Fibroblast of lung (primary cell): ENCODE measurements around the gene RAD23B. TPM values are rescaled to one million over a fixed set of nuclear protein-coding genes. Genes with fewer than 3 reads are reported as not detected.

Source experiments
- DNase-seq, 2 donors: peaks; one replicate each; pipeline versions ENCODE4 v3.0.0 to v3.0.0-alpha.2; 2010; ENCODE audit warnings: low read depth in 2 of 2
- H2AFZ ChIP-seq: 2 replicates; pipeline ENCODE4 v1.5.1; 2012; ENCODE audit warnings: low read length, control low read depth, inconsistent platforms
- H3K27ac ChIP-seq: 2 replicates; pipeline ENCODE4 v1.5.1; 2011; ENCODE audit warnings: low read length, control low read depth; ENCODE audit not compliant: insufficient read depth
- H3K27me3 ChIP-seq: 2 replicates; pipeline ENCODE4 v1.5.1; 2011; ENCODE audit warnings: mild to moderate bottlenecking, low read length; ENCODE audit not compliant: control insufficient read depth, insufficient read depth
- H3K36me3 ChIP-seq: 2 replicates; pipeline ENCODE4 v1.5.1; 2011; ENCODE audit warnings: low read length; ENCODE audit not compliant: control insufficient read depth, insufficient read depth
- H3K4me1 ChIP-seq: 2 replicates; pipeline ENCODE4 v1.5.1; 2011; ENCODE audit warnings: low read length; ENCODE audit not compliant: control insufficient read depth, insufficient read depth; ENCODE audit errors: extremely low read depth
- H3K4me2 ChIP-seq: 2 replicates; pipeline ENCODE4 v1.5.1; 2011; ENCODE audit warnings: low read length, control low read depth; ENCODE audit not compliant: insufficient read depth; ENCODE audit errors: extremely low read depth
- H3K4me3 ChIP-seq, 4 experiments: fragments of 200-600 bp in 1 of 4; sonication (generic) in 1 of 4; replicated peaks in 1 of 4; 2 replicates each; pipeline ENCODE4 v1.5.1; 2011 to 2016; ENCODE audit warnings: low read length in 4 of 4, low read depth in 3 of 4, mild to moderate bottlenecking in 3 of 4, control low read depth in 2 of 4, inconsistent platforms in 1 of 4, mixed read lengths in 1 of 4; ENCODE audit not compliant: insufficient read depth in 1 of 4; ENCODE audit errors: control extremely low read depth in 1 of 4
- H3K79me2 ChIP-seq: 2 replicates; pipeline ENCODE4 v1.5.1; 2012; ENCODE audit warnings: mild to moderate bottlenecking, low read length, inconsistent platforms; ENCODE audit not compliant: control insufficient read depth, insufficient read depth
- H3K9ac ChIP-seq: 2 replicates; pipeline ENCODE4 v1.5.1; 2011; ENCODE audit warnings: mild to moderate bottlenecking, low read length, control low read depth; ENCODE audit not compliant: insufficient read depth
- H3K9me3 ChIP-seq: 2 replicates; pipeline ENCODE4 v1.5.1; 2012; ENCODE audit warnings: low read depth, low read length; ENCODE audit not compliant: control insufficient read depth, insufficient read depth
- H4K20me1 ChIP-seq: 2 replicates; pipeline ENCODE4 v1.5.1; 2011; ENCODE audit warnings: low read length; ENCODE audit not compliant: control insufficient read depth, insufficient read depth; ENCODE audit errors: extremely low read depth
- CTCF ChIP-seq, 2 donors: IDR thresholded peaks in 1 of 2; conservative IDR thresholded peaks in 1 of 2; 1 replicate in 1 of 2; 2 replicates in 1 of 2; pipeline ENCODE4 v1.5.1; 2011 to 2012; ENCODE audit warnings: low read length in 2 of 2, control low read depth in 1 of 2, inconsistent platforms in 1 of 2, low read depth in 1 of 2, mild to moderate bottlenecking in 1 of 2
- EZH2 ChIP-seq: IDR thresholded peaks from 2 replicates; pipeline ENCODE4 v1.5.1; 2012; ENCODE audit warnings: low read length, control low read depth, mild to moderate bottlenecking; ENCODE audit errors: missing control alignments
- polyA plus RNA-seq, 2 donors: library from polyadenylated mRNA; depleted of rRNA in 1 of 2; stranded (reverse) in 1 of 2; unstranded in 1 of 2; fragments of >200 nt; gene quantifications; 2 replicates each; pipeline ENCODE4 v1.2.1, GENCODE V29; 2011 to 2012; ENCODE audit warnings: missing spikeins in 1 of 2
- total RNA-seq: library from RNA; depleted of rRNA; stranded (reverse); fragments of >200 nt; gene quantifications from 2 replicates; pipeline ENCODE4 v1.2.1, GENCODE V29; 2014

RAD23B gene
- total and polyA plus RNA-seq, 2 donors (not counting 1 experiment from before 2014, with no cell fraction given), result 156 to 607 TPM

GRCh38 chr9:107280543-107280942, 2.5 kb upstream of the RAD23B start:
- Histone ChIP-seq H3K27me3 (no peaks in the 10 kb centered on the region), H3K9me3 (no peaks in the 10 kb centered on the region), H3K36me3 (no peaks in the 10 kb centered on the region), H3K4me3 (no peak overlapping the region), H3K4me2 (no peak overlapping the region), H3K27ac (no peak overlapping the region), H4K20me1 (peaks cover 2% of the 10 kb centered on the region), H3K9ac (no peak overlapping the region), H3K4me1 (peaks cover 22% of the 10 kb centered on the region), H2AFZ (no peak overlapping the region), H3K79me2 (peaks cover 24% of the 10 kb centered on the region)
- DNase-seq, result peak in 1 of 2 donors; percentile 16
- no peak for TF ChIP-seq CTCF (conservative IDR thresholded peaks at IDR 0.05 in 1 of 2, IDR thresholded peaks at IDR 0.05 in 1 of 2; ENCODE audit: low read depth in 1 of 2, low read length in 2 of 2)
- TF ChIP-seq EZH2, result no peak

- Histone ChIP-seq H3K79me2 (peaks cover 31% of the 10 kb centered on the region), H4K20me1 (peaks cover 2% of the 10 kb centered on the region), H3K9ac (no peak overlapping the region), H3K4me3 (no peak overlapping the region), H3K4me2 (no peak overlapping the region), H3K27ac (no peak overlapping the region), H3K4me1 (peaks cover 19% of the 10 kb centered on the region), H3K36me3 (no peaks in the 10 kb centered on the region), H2AFZ (no peak overlapping the region), H3K9me3 (no peaks in the 10 kb centered on the region), H3K27me3 (no peaks in the 10 kb centered on the region)
- no peak for DNase-seq
- no peak for TF ChIP-seq CTCF (conservative IDR thresholded peaks at IDR 0.05 in 1 of 2, IDR thresholded peaks at IDR 0.05 in 1 of 2; ENCODE audit: low read depth in 1 of 2, low read length in 2 of 2)
- TF ChIP-seq EZH2, result no peak
Measured at GRCh38 chr9:107281184-107281583, 1.9 kb upstream of the RAD23B start.

- peak overlapping the region; percentile 76 for H3K4me2 ChIP-seq
- peaks cover 2% of the 10 kb centered on the region for H4K20me1 ChIP-seq
- peaks cover 12% of the 10 kb centered on the region for H3K4me1 ChIP-seq
- H2AFZ ChIP-seq, result peak overlapping the region; percentile 5
- no peak for TF ChIP-seq EZH2
- TF ChIP-seq CTCF (conservative IDR thresholded peaks at IDR 0.05 in 1 of 2, IDR thresholded peaks at IDR 0.05 in 1 of 2; ENCODE audit: low read depth in 1 of 2, low read length in 2 of 2), result no peak
- peak overlapping the region; percentile 69 for H3K27ac ChIP-seq
- no peaks in the 10 kb centered on the region for H3K36me3 ChIP-seq
- peak overlapping the region; percentile 68 for H3K9ac ChIP-seq
- H3K79me2 ChIP-seq, result peaks cover 40% of the 10 kb centered on the region
- DNase-seq, result peak in 1 of 2 donors; percentile 16
- H3K9me3 ChIP-seq, result no peaks in the 10 kb centered on the region
- H3K4me3 ChIP-seq, result peak overlapping the region; percentile 30 to 67 (median 58)
- H3K27me3 ChIP-seq, result no peaks in the 10 kb centered on the region
Measured at GRCh38 chr9:107281922-107282667, 984 bp upstream of the RAD23B start.
